GM21528 (cell line): ENCODE measurements around the gene OR2C3.
"Not testable (repeated sequence)": the region's sequence is repeated elsewhere in the genome, so short reads cannot be mapped to it uniquely, and the experiment has no call there.

Experiments used
- ATAC-seq: cut with Tn5 transposase; IDR thresholded peaks from one replicate; pipeline ENCODE4 v1.9.1; 2021; ENCODE audit warnings: mild to moderate bottlenecking, moderate library complexity; ENCODE audit not compliant: unreplicated experiment, low FRiP score

OR2C3 gene

GRCh38 chr1:247521886-247522285, 14.4 kb downstream of the OR2C3 start:
- ATAC-seq: not testable (repeated sequence)

DNA sequence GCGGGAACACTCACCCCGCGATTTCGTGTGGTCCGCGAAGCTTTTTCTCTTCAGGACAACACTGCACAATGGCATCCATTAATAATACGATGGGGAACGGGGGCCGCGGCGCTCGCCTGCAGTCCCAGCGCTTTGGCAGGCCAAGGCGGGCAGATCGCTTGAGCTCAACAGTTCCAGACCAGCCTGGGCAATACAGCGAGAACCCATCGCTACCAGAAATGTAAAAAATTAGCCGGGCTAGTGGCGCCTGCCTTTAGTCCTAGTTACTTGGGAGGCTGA, 17.7 kb downstream of the OR2C3 start:
- ATAC-seq: no peak

DNA sequence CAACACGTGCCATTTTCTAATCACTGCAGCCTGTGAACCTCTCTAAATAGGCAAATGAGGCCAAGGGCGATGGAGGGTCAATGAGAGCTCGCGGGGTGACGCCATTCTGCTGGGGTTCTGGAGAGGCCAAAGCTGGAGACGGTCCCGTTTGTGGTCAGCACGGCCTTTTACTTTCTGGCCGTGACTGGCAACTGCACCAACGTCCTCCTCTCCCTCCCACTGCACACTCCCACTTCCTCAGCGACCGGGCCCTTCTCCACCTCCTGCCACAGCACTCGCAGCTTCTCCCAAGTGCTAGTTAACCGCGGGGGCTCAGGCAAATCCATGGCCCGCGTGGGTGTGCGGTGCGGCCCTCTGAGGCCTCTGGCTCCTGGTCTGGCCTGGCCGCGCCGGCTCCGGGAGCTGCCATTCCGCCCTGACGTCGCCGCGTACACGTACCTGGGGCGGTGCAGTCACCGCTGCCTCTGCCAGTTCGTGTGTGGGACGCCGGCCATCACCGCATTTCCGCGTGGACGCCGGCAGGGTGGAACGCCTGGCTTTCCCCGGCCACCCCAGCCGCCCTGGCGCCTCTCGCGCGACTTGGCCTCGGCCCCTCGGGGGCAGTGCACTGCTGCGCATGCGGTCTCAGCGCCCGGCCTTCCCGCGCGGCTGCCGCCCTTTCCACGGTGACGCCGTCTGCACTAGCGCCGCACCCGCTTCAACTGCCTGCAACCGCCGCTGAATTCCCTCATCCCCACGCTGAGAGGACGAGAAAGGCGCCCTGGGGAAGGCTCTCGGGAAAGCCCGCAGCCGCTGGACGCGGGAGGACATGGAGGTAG, 18.2 kb downstream of the OR2C3 start:
- no peak for ATAC-seq

GRCh38 chr1:247506831-247507230, 29.4 kb downstream of the OR2C3 start:
- no peak for ATAC-seq

GRCh38 chr1:247500865-247501264, 35.4 kb downstream of the OR2C3 start:
- no peak for ATAC-seq

DNA sequence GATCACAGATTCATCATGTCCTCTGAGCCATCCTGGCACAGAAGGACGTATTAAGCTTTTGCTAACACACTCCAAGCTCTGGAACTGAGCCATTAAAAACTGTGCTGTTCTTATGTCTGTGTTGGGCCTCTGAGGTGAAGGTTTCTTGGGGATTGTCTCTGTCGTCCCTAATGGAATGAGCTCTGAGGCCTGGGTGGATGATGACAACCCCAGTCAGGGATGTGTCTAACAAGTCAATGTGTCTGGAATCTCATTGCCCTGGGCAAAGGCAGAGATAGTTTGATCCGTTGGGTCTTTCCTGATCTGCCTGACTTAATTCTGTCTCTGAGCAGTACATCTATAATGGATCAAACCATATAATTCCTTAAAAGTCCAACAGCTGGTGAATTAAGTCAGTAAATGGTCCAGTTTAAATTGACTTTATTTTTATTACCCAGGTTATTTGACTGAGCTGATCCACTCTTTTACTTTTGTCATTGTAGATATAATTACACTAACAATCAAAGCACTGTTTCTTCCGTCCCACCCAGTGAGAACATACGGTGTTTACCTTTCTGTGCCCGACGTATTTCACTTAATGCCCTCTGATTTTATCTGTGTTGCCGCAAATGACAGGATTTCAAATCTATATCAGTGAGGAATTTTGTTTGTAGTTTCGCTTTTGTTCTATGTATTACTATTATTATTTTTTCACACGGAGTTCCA, 39.5 kb downstream of the OR2C3 start:
- ATAC-seq: no peak

GRCh38 chr1:247494767-247495166, 41.5 kb downstream of the OR2C3 start:
- no peak for ATAC-seq

- no peak for ATAC-seq
These were observed 43.1 kb downstream of the OR2C3 start for GRCh38 chr1:247493106-247493505.

GRCh38 chr1:247491328-247491727, 44.9 kb downstream of the OR2C3 start:
- no peak for ATAC-seq

- peak; percentile 58 for ATAC-seq
These were observed 49.2 kb downstream of the OR2C3 start for GRCh38 chr1:247487057-247487456.

- no peak for ATAC-seq
These were observed 53.5 kb downstream of the OR2C3 start for GRCh38 chr1:247482747-247483146.

- not testable (repeated sequence) for ATAC-seq
These were observed 59.7 kb downstream of the OR2C3 start for GRCh38 chr1:247476328-247477058.

DNA sequence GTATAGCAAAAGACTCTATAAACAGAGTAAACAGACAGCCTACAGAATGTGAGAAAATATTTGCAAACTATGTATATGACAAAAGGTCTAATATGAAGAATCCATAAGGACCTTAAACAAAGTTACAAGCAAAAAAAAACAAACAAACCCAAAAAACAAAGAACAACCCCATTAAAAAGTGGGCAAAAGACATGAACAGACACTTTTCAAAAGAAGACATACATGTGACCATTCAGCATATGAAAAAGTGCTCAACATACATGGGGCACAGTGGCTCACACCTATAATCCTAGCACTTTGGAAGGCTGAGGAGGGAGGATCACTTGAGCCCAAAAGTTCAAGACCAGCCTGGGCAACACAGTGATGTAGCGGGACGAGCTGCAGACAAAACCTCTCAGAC, 60.4 kb downstream of the OR2C3 start:
- no peak for ATAC-seq
